ENCODE measurements around the gene C1QTNF8.

DNA sequence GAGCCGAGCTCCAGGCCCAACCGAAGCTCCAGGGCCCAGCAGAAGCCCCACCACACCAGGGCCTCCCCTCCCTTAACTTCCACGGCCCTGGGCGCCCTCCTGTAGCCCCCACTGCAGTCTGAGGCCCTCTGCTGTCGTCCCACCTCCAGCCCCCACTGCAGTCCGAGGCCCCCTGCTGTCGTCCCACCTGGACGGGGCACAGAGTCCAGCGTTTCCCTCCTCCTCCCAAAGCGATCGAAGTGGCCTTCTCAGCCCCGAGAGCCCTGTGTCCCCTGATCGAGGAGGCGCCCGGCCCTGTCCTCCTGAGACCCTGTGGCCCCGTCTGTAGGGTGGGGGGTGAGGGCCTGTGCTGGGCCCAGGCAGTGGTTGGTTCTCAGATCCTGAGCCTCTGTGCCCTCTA lies 31.1 kb upstream of the C1QTNF8 start:
- TF ChIP-seq, protein P1, sequence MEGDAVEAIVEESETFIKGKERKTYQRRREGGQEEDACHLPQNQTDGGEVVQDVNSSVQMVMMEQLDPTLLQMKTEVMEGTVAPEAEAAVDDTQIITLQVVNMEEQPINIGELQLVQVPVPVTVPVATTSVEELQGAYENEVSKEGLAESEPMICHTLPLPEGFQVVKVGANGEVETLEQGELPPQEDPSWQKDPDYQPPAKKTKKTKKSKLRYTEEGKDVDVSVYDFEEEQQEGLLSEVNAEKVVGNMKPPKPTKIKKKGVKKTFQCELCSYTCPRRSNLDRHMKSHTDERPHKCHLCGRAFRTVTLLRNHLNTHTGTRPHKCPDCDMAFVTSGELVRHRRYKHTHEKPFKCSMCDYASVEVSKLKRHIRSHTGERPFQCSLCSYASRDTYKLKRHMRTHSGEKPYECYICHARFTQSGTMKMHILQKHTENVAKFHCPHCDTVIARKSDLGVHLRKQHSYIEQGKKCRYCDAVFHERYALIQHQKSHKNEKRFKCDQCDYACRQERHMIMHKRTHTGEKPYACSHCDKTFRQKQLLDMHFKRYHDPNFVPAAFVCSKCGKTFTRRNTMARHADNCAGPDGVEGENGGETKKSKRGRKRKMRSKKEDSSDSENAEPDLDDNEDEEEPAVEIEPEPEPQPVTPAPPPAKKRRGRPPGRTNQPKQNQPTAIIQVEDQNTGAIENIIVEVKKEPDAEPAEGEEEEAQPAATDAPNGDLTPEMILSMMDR (conservative IDR thresholded peaks at IDR 0.05; ENCODE audit: low read length) = no peak
- TF ChIP-seq EZH2phosphoT487 (IDR thresholded peaks at IDR 0.05; ENCODE audit: borderline replicate concordance, low read depth, low read length) = no peak
